Brain microvascular endothelial cell (primary cell): ENCODE data around the gene ZNF514.

ENCODE experiments used
- DNase-seq: peaks from one replicate; pipeline ENCODE4 v3.0.0-alpha.2; 2020
- H3K27ac ChIP-seq: fragments of 250-450 bp; sonication (Bioruptor Pico); 2 replicates; pipeline ENCODE4 v1.5.1; 2020; ENCODE audit warnings: mild to moderate bottlenecking, moderate library complexity
- H3K27me3 ChIP-seq: fragments of 250-450 bp; sonication (Bioruptor Pico); replicated peaks from 2 replicates; pipeline ENCODE4 v1.5.1; 2020; ENCODE audit warnings: mild to moderate bottlenecking
- H3K36me3 ChIP-seq: fragments of 250-450 bp; sonication (Bioruptor Pico); replicated peaks from 2 replicates; pipeline ENCODE4 v1.5.1; 2020; ENCODE audit warnings: mild to moderate bottlenecking
- H3K4me3 ChIP-seq: 2 replicates; pipeline ENCODE4 v1.5.1; 2011; ENCODE audit warnings: low read depth, mild to moderate bottlenecking, control low read depth, low read length, moderate library complexity
- in situ Hi-C: cut with HindIII; loops from 2 replicates; pipeline ENCODE4 v1.10.0; 2017; ENCODE audit warnings: low sequenced_read_pairs, low pct_ligation_motif_present
- TF ChIP-seq, protein P1 (sequence below): IDR thresholded peaks from 2 replicates; pipeline ENCODE4 v1.5.1; 2011; ENCODE audit warnings: low read depth, mild to moderate bottlenecking, moderate library complexity, low read length, control low read depth, inconsistent platforms; ENCODE audit errors: missing control alignments

ZNF514 gene

DNA sequence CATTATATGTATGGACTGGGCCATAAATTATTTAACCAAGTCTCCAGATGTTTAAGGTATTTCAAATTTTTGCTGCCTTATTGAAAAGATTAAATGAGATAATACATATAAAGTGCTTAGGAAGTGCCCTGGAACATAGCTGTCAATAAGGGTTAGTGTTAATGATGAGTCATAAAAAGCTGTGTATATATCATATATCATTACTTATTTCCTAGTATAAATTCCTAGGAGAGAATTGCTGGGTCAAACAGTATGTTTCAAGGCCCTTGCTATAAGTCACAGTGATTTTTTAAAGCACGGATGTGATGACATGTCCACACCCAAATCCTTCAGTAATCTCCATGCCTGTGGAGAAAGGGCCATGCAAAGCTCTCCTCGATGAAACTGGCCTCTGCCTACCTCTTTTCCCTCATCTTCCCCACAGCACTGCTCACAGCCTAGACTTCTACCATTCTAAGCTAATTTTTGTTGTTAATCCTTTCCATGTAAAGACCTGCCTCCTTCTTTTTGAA, 14.4 kb upstream of the ZNF514 start:
- Histone ChIP-seq H3K36me3 (peaks cover 3% of the 10 kb centered on the region), H3K27ac (no peak overlapping the region), H3K27me3 (no peaks in the 10 kb centered on the region), H3K4me3 (no peak overlapping the region)
- in situ Hi-C loops: no loop called here
- TF ChIP-seq, protein P1, sequence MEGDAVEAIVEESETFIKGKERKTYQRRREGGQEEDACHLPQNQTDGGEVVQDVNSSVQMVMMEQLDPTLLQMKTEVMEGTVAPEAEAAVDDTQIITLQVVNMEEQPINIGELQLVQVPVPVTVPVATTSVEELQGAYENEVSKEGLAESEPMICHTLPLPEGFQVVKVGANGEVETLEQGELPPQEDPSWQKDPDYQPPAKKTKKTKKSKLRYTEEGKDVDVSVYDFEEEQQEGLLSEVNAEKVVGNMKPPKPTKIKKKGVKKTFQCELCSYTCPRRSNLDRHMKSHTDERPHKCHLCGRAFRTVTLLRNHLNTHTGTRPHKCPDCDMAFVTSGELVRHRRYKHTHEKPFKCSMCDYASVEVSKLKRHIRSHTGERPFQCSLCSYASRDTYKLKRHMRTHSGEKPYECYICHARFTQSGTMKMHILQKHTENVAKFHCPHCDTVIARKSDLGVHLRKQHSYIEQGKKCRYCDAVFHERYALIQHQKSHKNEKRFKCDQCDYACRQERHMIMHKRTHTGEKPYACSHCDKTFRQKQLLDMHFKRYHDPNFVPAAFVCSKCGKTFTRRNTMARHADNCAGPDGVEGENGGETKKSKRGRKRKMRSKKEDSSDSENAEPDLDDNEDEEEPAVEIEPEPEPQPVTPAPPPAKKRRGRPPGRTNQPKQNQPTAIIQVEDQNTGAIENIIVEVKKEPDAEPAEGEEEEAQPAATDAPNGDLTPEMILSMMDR: no peak
- no peak for DNase-seq

GRCh38 chr2:95171902-95172301, 12.3 kb upstream of the ZNF514 start:
- in situ Hi-C loops: no loop called here
- no peaks in the 10 kb centered on the region for H3K27me3 ChIP-seq
- no peak overlapping the region for H3K4me3 ChIP-seq
- no peak for DNase-seq
- H3K36me3 ChIP-seq: no peaks in the 10 kb centered on the region
- no peak overlapping the region for H3K27ac ChIP-seq
- TF ChIP-seq, protein P1: no peak

GRCh38 chr2:95166065-95166763, 6.6 kb upstream of the ZNF514 start:
- H3K4me3 ChIP-seq: peak overlapping the region; percentile 99
- peak overlapping the region; percentile 99 for H3K27ac ChIP-seq
- H3K27me3 ChIP-seq: no peaks in the 10 kb centered on the region
- no peaks in the 10 kb centered on the region for H3K36me3 ChIP-seq
- in situ Hi-C loops: no loop called here
- no peak for DNase-seq
- TF ChIP-seq, protein P1: no peak

DNA sequence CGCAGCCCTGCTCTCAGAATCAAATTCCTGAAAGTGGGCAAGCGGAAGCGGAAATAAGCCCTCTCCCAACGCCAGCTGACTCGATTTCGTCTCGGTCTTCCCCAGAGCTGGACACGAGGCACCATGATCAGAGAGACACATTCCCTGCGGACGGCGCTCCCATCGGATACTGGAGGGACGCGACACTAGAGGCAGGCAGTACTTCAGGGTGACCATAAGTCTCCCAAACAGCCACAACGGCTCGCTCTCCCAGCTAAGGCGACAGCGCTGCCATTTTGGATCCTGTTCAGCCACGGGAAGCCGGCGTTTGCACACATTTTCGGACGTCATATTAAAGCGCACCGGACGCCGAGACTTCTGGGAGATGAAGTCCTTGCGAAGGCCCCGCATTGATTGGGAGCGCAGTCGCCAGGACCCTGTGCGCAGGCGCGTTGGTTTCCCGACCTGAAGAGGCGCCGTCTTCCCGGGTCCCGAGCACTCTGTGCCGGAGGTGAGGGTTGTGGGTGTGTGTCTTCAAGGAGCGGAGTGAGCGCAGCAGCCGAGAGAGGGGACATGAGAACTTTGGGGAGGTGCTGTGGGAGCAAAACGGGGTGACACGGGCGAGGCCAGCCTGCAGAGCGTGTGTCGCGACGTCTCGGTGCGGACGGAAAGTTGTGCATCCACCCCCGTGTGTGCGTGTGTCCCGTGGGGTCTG, 5.9 kb upstream of the ZNF514 start, which contains the start of gene ZNF2:
Gene ZNF2 (plus strand): TSS at position 439 of the 694 bp plus-strand sequence. CDS start 10,418 bp downstream, outside the sequence.
- Histone ChIP-seq H3K4me3 (peak within 1 kb of the TSS; percentile 99), H3K27ac (peak within 1 kb of the TSS; percentile 99), H3K27me3 (no peaks in the 10 kb centered on the region), H3K36me3 (no peaks in the 10 kb centered on the region)
- TF ChIP-seq, protein P1: no peak
- peak; percentile 98 for DNase-seq
- in situ Hi-C loops: no loop called here

DNA sequence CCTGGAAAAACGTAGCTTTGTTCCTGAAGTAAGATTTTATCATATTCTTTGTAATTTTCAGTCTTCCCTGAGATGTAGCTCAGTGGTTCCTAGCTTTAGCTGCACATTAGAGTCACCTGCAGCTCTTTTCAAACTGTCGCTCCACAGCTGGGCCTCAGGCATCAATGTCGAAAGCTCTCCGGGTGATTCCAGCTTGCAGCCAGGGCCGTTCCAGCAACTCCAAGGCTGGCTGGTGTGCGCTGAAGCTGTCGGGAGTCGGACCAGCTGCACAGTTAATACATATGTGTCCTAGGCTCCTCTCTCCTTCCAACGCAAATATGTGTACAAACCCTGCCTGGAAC, 5.4 kb upstream of the ZNF514 start:
- Histone ChIP-seq H3K27ac (peak overlapping the region; percentile 99), H3K27me3 (no peaks in the 10 kb centered on the region), H3K36me3 (no peaks in the 10 kb centered on the region), H3K4me3 (peak overlapping the region; percentile 99)
- no peak for DNase-seq
- TF ChIP-seq, protein P1: no peak
- in situ Hi-C loops: no loop called here
